HepG2 (cell line): ENCODE measurements around the gene GLUL. TPM values are rescaled to one million over a fixed set of nuclear protein-coding genes. Genes with fewer than 3 reads are reported as not detected.
"Not testable (repeated sequence)": the region's sequence is repeated elsewhere in the genome, so short reads cannot be mapped to it uniquely, and the experiment has no call there.

Experiments
- ATAC-seq: fragments of 200-7000 bp; cut with Tn5 transposase; 3 replicates; pipeline ENCODE4 v1.9.1; 2020; ENCODE audit warnings: mild to moderate bottlenecking, moderate library complexity
- BruUV-seq: library from RNA; stranded (reverse); fragments of 400-500 nt; replicated peaks from 2 replicates; lab custom pipeline; 2021; lab: Mats Ljungman, UMichigan
- CTCF ChIA-PET: fragments of 300-600 bp; formaldehyde crosslinking; extraction: SDS; loops from one replicate; lab custom pipeline; 2021; ENCODE audit warnings: low total read pairs, inconsistent platforms, low intra/inter-chr PET ratio; lab: Yijun Ruan, JAX
- POLR2A ChIA-PET: fragments of 350-600 bp; sonication (Branson Sonifier 250); formaldehyde crosslinking; loops from one replicate; lab custom pipeline; 2020; ENCODE audit warnings: antibody characterized with exemption, inconsistent platforms; lab: Yijun Ruan, JAX
- DNase-seq: peaks from one replicate; pipeline ENCODE4 v3.0.0-alpha.2; 2015; ENCODE audit warnings: low spot score
- FAIRE-seq: peaks from 3 replicates; lab custom pipeline; 2011; peaks lifted over from hg19 to GRCh38; lab: Jason Lieb, UNC
- H2AFZ ChIP-seq: one replicate; pipeline ENCODE4 v1.6.1; 2011; ENCODE audit warnings: low read length, inconsistent platforms
- H3K27ac ChIP-seq: fragments of 300-600 bp; 3 replicates; pipeline ENCODE4 v1.8.0; 2011; ENCODE audit warnings: mixed run types, mild to moderate bottlenecking, mixed read lengths, low read length, inconsistent platforms; ENCODE audit not compliant: insufficient read depth; ENCODE audit errors: extremely low read length
- H3K27me3 ChIP-seq, 2 experiments: fragments of 200-600 bp in 1 of 2; 2 replicates in 1 of 2; 3 replicates in 1 of 2; pipeline versions ENCODE4 v1.6.0 to v1.8.0; 2011; ENCODE audit warnings: low read length in 2 of 2, mild to moderate bottlenecking in 2 of 2, moderate library complexity in 2 of 2, inconsistent platforms in 1 of 2; ENCODE audit not compliant: insufficient read depth in 2 of 2, control insufficient read depth in 1 of 2
- H3K36me3 ChIP-seq, 2 experiments: fragments of 200-600 bp in 1 of 2; replicated peaks in 1 of 2; 2 replicates in 1 of 2; 3 replicates in 1 of 2; pipeline versions ENCODE4 v1.5.1 to v1.8.0; 2011; ENCODE audit warnings: low read length in 2 of 2, inconsistent platforms in 1 of 2; ENCODE audit not compliant: insufficient read depth in 2 of 2, control insufficient read depth in 1 of 2
- H3K4me1 ChIP-seq: 2 replicates; pipeline ENCODE4 v1.5.1; 2012; ENCODE audit warnings: low read length, inconsistent platforms; ENCODE audit not compliant: insufficient read depth
- H3K4me2 ChIP-seq: 2 replicates; pipeline ENCODE4 v1.6.0; 2011; ENCODE audit warnings: low read depth, low read length, inconsistent platforms
- H3K4me3 ChIP-seq, 3 experiments: fragments of 200-600 bp in 1 of 3; sonication (generic), shearing (Covaris generic) in 1 of 3; replicated peaks in 1 of 3; 2 replicates each; pipeline ENCODE4 v1.5.1; 2011 to 2016; ENCODE audit warnings: low read length in 3 of 3, inconsistent platforms in 2 of 3, low read depth in 2 of 3, mild to moderate bottlenecking in 2 of 3, control low read depth in 1 of 3, mixed read lengths in 1 of 3; ENCODE audit not compliant: insufficient read depth in 1 of 3
- H3K79me2 ChIP-seq: one replicate; pipeline ENCODE4 v1.6.1; 2011; ENCODE audit warnings: low read length, inconsistent platforms; ENCODE audit not compliant: insufficient read depth
- H3K9ac ChIP-seq: 2 replicates; pipeline ENCODE4 v1.6.0; 2011; ENCODE audit warnings: mild to moderate bottlenecking, low read depth, low read length, inconsistent platforms; ENCODE audit not compliant: insufficient read depth
- H3K9me3 ChIP-seq: 2 replicates; pipeline ENCODE4 v1.5.1; 2012; ENCODE audit warnings: mild to moderate bottlenecking, low read length
- H4K20me1 ChIP-seq: 2 replicates; pipeline ENCODE4 v1.6.0; 2011; ENCODE audit warnings: inconsistent platforms, mild to moderate bottlenecking, low read length, moderate library complexity; ENCODE audit not compliant: insufficient read depth
- E2F2 ChIP-seq: sonication (generic); formaldehyde crosslinking; IDR thresholded peaks from 2 replicates; pipeline ENCODE4 v1.4.0; 2020; ENCODE audit warnings: missing genetic modification reagents, borderline replicate concordance
- GLI4 ChIP-seq: sonication (generic); formaldehyde crosslinking; IDR thresholded peaks from 2 replicates; pipeline ENCODE4 v1.5.1; 2020; ENCODE audit warnings: missing genetic modification reagents, mild to moderate bottlenecking, moderate library complexity, borderline replicate concordance
- WGBS: methylation state at CpG from one replicate; pipeline ENCODE4 v1.1.6; 2017; ENCODE audit warnings: low lambda C conversion rate; 5-methylcytosine and 5-hydroxymethylcytosine counted together
- in situ Hi-C: cut with HindIII; loops from 2 replicates; pipeline ENCODE4 v1.10.0; 2017; ENCODE audit warnings: low pct_unique_long_range_greater_than_20kb; ENCODE audit not compliant: extremely low pct_ligation_motif_present
- intact Hi-C: fragments of 100-400 bp; cut with micrococcal nuclease; formaldehyde crosslinking; loops from one replicate; pipeline ENCODE4 v1.10.0; 2022; ENCODE audit not compliant: unreplicated experiment
- polyA plus RNA-seq, 8 experiments: library from polyadenylated mRNA; depleted of rRNA in 3 of 8; stranded (reverse) in 7 of 8; unstranded in 1 of 8; fragments of >200 nt; fragmentation: Illumina TruSeq in 4 of 8; extraction: Trizol in 4 of 8; gene quantifications; 2 replicates each; pipeline versions ENCODE4 v1.2.1 to v1.2.3, GENCODE V29; 2011 to 2016; ENCODE audit warnings: low read depth in 4 of 8, missing spikeins in 1 of 8, mixed read lengths in 1 of 8; ENCODE audit not compliant: insufficient read depth in 1 of 8
- total RNA-seq, 5 experiments: library from RNA; depleted of rRNA; stranded (reverse); fragments of >200 nt; fragmentation: Illumina TruSeq; extraction: Trizol; gene quantifications; 2 replicates each; pipeline ENCODE4 v1.2.3, GENCODE V29; 2016; ENCODE audit warnings: low read depth in 1 of 5
- TF ChIP-seq, protein P1 (sequence below): sonication (generic); formaldehyde crosslinking; conservative IDR thresholded peaks from 2 replicates; pipeline ENCODE4 v1.4.0; 2020; ENCODE audit warnings: missing genetic modification reagents

GLUL gene
- total and polyA plus RNA-seq, 2 of the 13 experiments (the other 11 are each of a cell fraction or from before 2014, with no cell fraction given): 423 to 827 TPM

DNA sequence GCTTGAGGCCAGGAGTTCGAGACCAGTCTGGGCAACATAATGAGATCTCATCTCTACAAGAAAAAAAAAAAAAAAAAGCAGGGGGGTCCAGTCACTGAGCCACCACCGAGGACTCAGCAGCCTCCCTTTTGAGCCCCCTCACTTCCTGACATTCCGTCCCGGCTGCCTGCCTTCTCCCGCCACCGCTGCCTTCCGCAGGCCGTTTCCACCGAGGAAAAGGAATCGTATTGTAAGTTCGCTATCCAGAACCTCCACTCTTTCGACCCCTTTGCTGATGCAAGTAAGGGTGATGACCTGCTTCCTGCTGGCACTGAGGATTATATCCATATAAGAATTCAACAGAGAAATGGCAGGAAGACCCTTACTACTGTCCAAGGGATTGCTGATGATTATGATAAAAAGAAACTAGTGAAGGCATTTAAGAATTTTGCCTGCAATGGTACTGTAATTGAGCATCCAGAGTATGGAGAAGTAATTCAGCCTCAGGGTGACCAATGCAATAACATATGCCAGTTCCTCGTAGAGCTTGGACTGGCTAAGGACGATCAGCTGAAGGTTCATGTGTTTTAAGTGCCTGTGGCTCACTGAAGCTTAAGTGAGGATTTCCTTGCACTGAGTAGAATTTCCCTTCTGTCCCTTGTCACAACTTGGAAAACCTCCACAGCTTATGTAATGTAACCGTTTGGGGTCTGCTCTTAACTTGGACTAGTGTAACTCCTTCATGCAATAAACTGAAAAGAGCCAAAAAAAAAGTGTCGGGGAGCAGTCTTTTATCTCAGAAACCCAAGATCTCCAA, 55.6 kb downstream of the GLUL start (continued):
- TF ChIP-seq, protein P1, sequence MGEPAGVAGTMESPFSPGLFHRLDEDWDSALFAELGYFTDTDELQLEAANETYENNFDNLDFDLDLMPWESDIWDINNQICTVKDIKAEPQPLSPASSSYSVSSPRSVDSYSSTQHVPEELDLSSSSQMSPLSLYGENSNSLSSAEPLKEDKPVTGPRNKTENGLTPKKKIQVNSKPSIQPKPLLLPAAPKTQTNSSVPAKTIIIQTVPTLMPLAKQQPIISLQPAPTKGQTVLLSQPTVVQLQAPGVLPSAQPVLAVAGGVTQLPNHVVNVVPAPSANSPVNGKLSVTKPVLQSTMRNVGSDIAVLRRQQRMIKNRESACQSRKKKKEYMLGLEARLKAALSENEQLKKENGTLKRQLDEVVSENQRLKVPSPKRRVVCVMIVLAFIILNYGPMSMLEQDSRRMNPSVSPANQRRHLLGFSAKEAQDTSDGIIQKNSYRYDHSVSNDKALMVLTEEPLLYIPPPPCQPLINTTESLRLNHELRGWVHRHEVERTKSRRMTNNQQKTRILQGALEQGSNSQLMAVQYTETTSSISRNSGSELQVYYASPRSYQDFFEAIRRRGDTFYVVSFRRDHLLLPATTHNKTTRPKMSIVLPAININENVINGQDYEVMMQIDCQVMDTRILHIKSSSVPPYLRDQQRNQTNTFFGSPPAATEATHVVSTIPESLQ (CRISPR knock-in tag): no peak
- TF ChIP-seq GLI4 (no peak), E2F2 (CRISPR knock-in tag) (no peak)
- TF ChIP-seq, all 625 proteins: peak for 0

DNA sequence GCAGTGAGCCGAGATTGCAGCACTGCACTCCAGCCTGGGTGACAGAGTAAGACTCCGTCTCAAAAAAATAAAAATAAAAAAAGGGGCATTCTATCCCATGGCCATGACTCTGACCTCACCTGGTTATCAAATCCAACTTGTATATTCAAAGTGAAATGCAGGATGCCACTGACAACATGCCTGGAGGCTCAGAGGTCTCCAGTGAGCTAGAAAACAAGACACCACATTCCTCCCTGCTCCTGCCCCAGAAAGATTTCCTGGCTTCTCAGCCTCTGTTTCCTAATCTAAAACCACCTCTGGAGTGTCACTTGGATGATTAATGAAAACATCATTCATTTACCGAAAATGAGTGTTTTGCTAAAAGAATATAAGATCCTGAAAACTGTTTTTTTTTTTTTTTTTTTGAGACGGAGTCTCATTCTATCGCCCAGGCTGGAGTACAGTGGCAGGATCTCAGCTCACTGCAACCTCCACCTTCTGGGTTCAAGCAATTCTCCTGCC, 58.5 kb downstream of the GLUL start:
- H3K4me3 ChIP-seq, H3K4me2 ChIP-seq, in situ Hi-C loops, FAIRE-seq, CTCF ChIA-PET, H3K79me2 ChIP-seq, H2AFZ ChIP-seq, BruUV-seq, H3K9me3 ChIP-seq, H3K36me3 ChIP-seq, DNase-seq, H3K27ac ChIP-seq, H3K27me3 ChIP-seq, intact Hi-C loops, ATAC-seq, H4K20me1 ChIP-seq, H3K9ac ChIP-seq: not testable (repeated sequence)
- H3K4me1 ChIP-seq: peaks cover 46% of the 10 kb centered on the region
- POLR2A ChIA-PET: interaction anchor here (1.2 kb wide), 1 partner anchor 59 kb away, joined by 5 read pairs; the partner anchor contains the start of gene GLUL
- 79% methylated on average over 5 of the region's 5 CpGs for WGBS
